Liver (tissue), 9 donors: ENCODE results near the gene DOCK11. TPM values are rescaled to one million over a fixed set of nuclear protein-coding genes. Genes with fewer than 3 reads are reported as not detected.

Experiments used
- DNase-seq: peaks from one replicate; pipeline ENCODE4 v3.0.0-alpha.2; 2017; ENCODE audit warnings: low spot score
- H3K27ac ChIP-seq, 2 donors: one replicate each; pipeline ENCODE4 v1.7.0; 2013; ENCODE audit warnings: inconsistent platforms in 2 of 2, low read length in 2 of 2, control low read depth in 1 of 2, low read depth in 1 of 2, mild to moderate bottlenecking in 1 of 2
- H3K27me3 ChIP-seq, 4 donors: one replicate each; pipeline versions ENCODE4 v1.6.1 to v1.7.0; 2013; ENCODE audit warnings: low read length in 3 of 4, inconsistent platforms in 1 of 4, mild to moderate bottlenecking in 1 of 4, moderate library complexity in 1 of 4; ENCODE audit not compliant: control insufficient read depth in 4 of 4, insufficient read depth in 4 of 4
- H3K36me3 ChIP-seq, 4 donors: one replicate each; pipeline versions ENCODE4 v1.6.1 to v1.7.0; 2013; ENCODE audit warnings: low read length in 3 of 4, mild to moderate bottlenecking in 3 of 4, low read depth in 1 of 4, moderate library complexity in 1 of 4; ENCODE audit not compliant: control insufficient read depth in 4 of 4, insufficient read depth in 3 of 4
- H3K4me1 ChIP-seq, 4 donors: one replicate each; pipeline versions ENCODE4 v1.6.1 to v1.7.0; 2013; ENCODE audit warnings: low read length in 3 of 4, mild to moderate bottlenecking in 3 of 4, moderate library complexity in 1 of 4; ENCODE audit not compliant: control insufficient read depth in 4 of 4, insufficient read depth in 4 of 4
- H3K4me3 ChIP-seq, 3 donors: one replicate each; pipeline versions ENCODE4 v1.6.1 to v1.7.0; 2013; ENCODE audit warnings: low read length in 3 of 3, control low read depth in 1 of 3, low read depth in 1 of 3, mild to moderate bottlenecking in 1 of 3
- H3K9ac ChIP-seq, 2 donors: one replicate each; pipeline ENCODE4 v1.7.0; 2013; ENCODE audit warnings: low read length in 2 of 2, mild to moderate bottlenecking in 2 of 2, moderate library complexity in 2 of 2, control low read depth in 1 of 2, low read depth in 1 of 2
- H3K9me3 ChIP-seq, 4 donors: one replicate each; pipeline versions ENCODE4 v1.6.1 to v1.7.0; 2013; ENCODE audit warnings: low read length in 3 of 4; ENCODE audit not compliant: control insufficient read depth in 4 of 4
- ATF3 ChIP-seq: IDR thresholded peaks from 2 replicates; pipeline ENCODE4 v1.6.1; 2016; ENCODE audit warnings: antibody characterized with exemption
- CTCF ChIP-seq: fragments of 150-350 bp; IDR thresholded peaks from 2 replicates; pipeline ENCODE4 v1.5.1; 2017; ENCODE audit warnings: improper control_type of control experiment, low read depth, low read length; ENCODE audit not compliant: missing input control
- EGR1 ChIP-seq, 2 donors: IDR thresholded peaks; 2 replicates each; pipeline ENCODE4 v1.6.1; 2016 to 2018; ENCODE audit warnings: antibody characterized with exemption in 2 of 2, low read depth in 2 of 2
- FOXA1 ChIP-seq: IDR thresholded peaks from 2 replicates; pipeline ENCODE4 v1.6.1; 2016; ENCODE audit warnings: antibody characterized with exemption
- FOXA2 ChIP-seq: IDR thresholded peaks from 2 replicates; pipeline ENCODE4 v1.6.1; 2016; ENCODE audit warnings: antibody characterized with exemption
- GABPA ChIP-seq, 2 donors: IDR thresholded peaks in 1 of 2; conservative IDR thresholded peaks in 1 of 2; 2 replicates each; pipeline ENCODE4 v1.6.1; 2016; ENCODE audit warnings: antibody characterized with exemption in 2 of 2, mild to moderate bottlenecking in 1 of 2, moderate library complexity in 1 of 2
- HNF4A ChIP-seq, 2 donors: conservative IDR thresholded peaks; 2 replicates each; pipeline ENCODE4 v1.6.1; 2016; ENCODE audit warnings: antibody characterized with exemption in 2 of 2, mild to moderate bottlenecking in 2 of 2
- HNF4G ChIP-seq: IDR thresholded peaks from 2 replicates; pipeline ENCODE4 v1.6.1; 2016; ENCODE audit warnings: antibody characterized with exemption
- JUND ChIP-seq, 2 donors: IDR thresholded peaks; 2 replicates each; pipeline ENCODE4 v1.6.1; 2016; ENCODE audit warnings: antibody characterized with exemption in 2 of 2
- MAX ChIP-seq: IDR thresholded peaks from 2 replicates; pipeline ENCODE4 v1.6.1; 2016; ENCODE audit warnings: antibody characterized with exemption
- NR2F2 ChIP-seq: IDR thresholded peaks from 2 replicates; pipeline ENCODE4 v1.6.1; 2016; ENCODE audit warnings: antibody characterized with exemption
- RAD21 ChIP-seq, 2 donors: IDR thresholded peaks; 2 replicates each; pipeline ENCODE4 v1.6.1; 2016; ENCODE audit warnings: antibody characterized with exemption in 2 of 2, mild to moderate bottlenecking in 2 of 2
- REST ChIP-seq: IDR thresholded peaks from 2 replicates; pipeline ENCODE4 v1.6.1; 2016; ENCODE audit warnings: antibody characterized with exemption, mild to moderate bottlenecking
- RXRA ChIP-seq, 2 donors: IDR thresholded peaks; 2 replicates each; pipeline ENCODE4 v1.6.1; 2017 to 2018; ENCODE audit warnings: antibody characterized with exemption in 2 of 2, mild to moderate bottlenecking in 1 of 2
- SP1 ChIP-seq: IDR thresholded peaks from 2 replicates; pipeline ENCODE4 v1.6.1; 2018; ENCODE audit warnings: antibody characterized with exemption, mild to moderate bottlenecking
- TAF1 ChIP-seq: conservative IDR thresholded peaks from 2 replicates; pipeline ENCODE4 v1.6.1; 2016; ENCODE audit warnings: antibody characterized with exemption, mild to moderate bottlenecking
- YY1 ChIP-seq: IDR thresholded peaks from 2 replicates; pipeline ENCODE4 v1.6.1; 2016; ENCODE audit warnings: antibody characterized with exemption, mild to moderate bottlenecking
- ZBTB33 ChIP-seq: IDR thresholded peaks from 2 replicates; pipeline ENCODE4 v1.6.1; 2016; ENCODE audit warnings: antibody characterized with exemption
- WGBS: extraction: QIAGEN DNeasy Blood & Tissue Kit; methylation state at CpG from one replicate; pipeline ENCODE4 v1.1.7; 2013; 5-methylcytosine and 5-hydroxymethylcytosine counted together
- polyA plus RNA-seq, 2 donors: library from polyadenylated mRNA; stranded (reverse) in 1 of 2; unstranded in 1 of 2; fragments of 200-250 nt in 1 of 2; fragments of >200 nt in 1 of 2; fragmentation: Nextera tagmentation in 1 of 2; extraction: Ambion mirVana in 1 of 2; gene quantifications; one replicate each; pipeline versions ENCODE4 v1.2.1 to v1.2.3, GENCODE V29; 2013 to 2015
- total RNA-seq, 2 donors: library from RNA; depleted of rRNA; stranded (reverse); fragments of >200 nt; gene quantifications; one replicate each; pipeline ENCODE4 v1.2.3, GENCODE V29; 2014
- donor health status: healthy.
- donor health status: healthy.
- donor health status: healthy.
- donor health status: healthy.
- donor health status: healthy.

DOCK11 gene
- total and polyA plus RNA-seq, 4 donors = 1.3 to 9.3 (median 3.7) TPM

GRCh38 chrX:118541482-118541881, 45.9 kb downstream of the DOCK11 start:
- peaks cover 0 to 2% (median 0%) of the 10 kb centered on the region in 4 donors for H3K9me3 ChIP-seq
- TF ChIP-seq SP1 (no peak), HNF4A (conservative IDR thresholded peaks at IDR 0.05) (no peak), GABPA (IDR thresholded peaks at IDR 0.05 in 1 of 2, conservative IDR thresholded peaks at IDR 0.05 in 1 of 2) (no peak), TAF1 (no peak), CTCF (no peak), FOXA1 (no peak), RXRA (IDR thresholded peaks at IDR 0.05) (no peak), MAX (no peak), NR2F2 (no peak), FOXA2 (no peak), HNF4G (no peak), RAD21 (IDR thresholded peaks at IDR 0.05) (no peak), EGR1 (IDR thresholded peaks at IDR 0.05; ENCODE audit: low read depth in 2 of 2) (no peak), JUND (IDR thresholded peaks at IDR 0.05) (no peak), ZBTB33 (no peak), YY1 (no peak)
- no peaks in the 10 kb centered on the region for H3K4me1 ChIP-seq
- 90% methylated on average over 3 of the region's 3 CpGs for WGBS
- DNase-seq = no peak
- peaks cover 0 to 2% (median 0%) of the 10 kb centered on the region in 4 donors for H3K27me3 ChIP-seq
- H3K4me3 ChIP-seq = no peak overlapping the region
- no peaks in the 10 kb centered on the region for H3K36me3 ChIP-seq
- H3K9ac ChIP-seq = no peak overlapping the region
- no peak overlapping the region for H3K27ac ChIP-seq

- H3K4me1 ChIP-seq = no peaks in the 10 kb centered on the region
- no peaks in the 10 kb centered on the region for H3K9me3 ChIP-seq
- DNase-seq = no peak
- H3K27me3 ChIP-seq = no peaks in the 10 kb centered on the region
- 87% methylated on average over 5 of the region's 5 CpGs for WGBS
- H3K36me3 ChIP-seq = no peaks in the 10 kb centered on the region
- TF ChIP-seq NR2F2 = no peak
- TF ChIP-seq GABPA (IDR thresholded peaks at IDR 0.05 in 1 of 2, conservative IDR thresholded peaks at IDR 0.05 in 1 of 2) = no peak
- no peak for TF ChIP-seq EGR1 (IDR thresholded peaks at IDR 0.05; ENCODE audit: low read depth in 2 of 2)
- TF ChIP-seq CTCF = no peak
- TF ChIP-seq RAD21 (IDR thresholded peaks at IDR 0.05) = no peak
- no peak for TF ChIP-seq ATF3
- no peak for TF ChIP-seq RXRA (IDR thresholded peaks at IDR 0.05)
- no peak for TF ChIP-seq HNF4A (conservative IDR thresholded peaks at IDR 0.05)
- no peak for TF ChIP-seq FOXA1
- no peak for TF ChIP-seq YY1
- no peak for TF ChIP-seq ZBTB33
- no peak for TF ChIP-seq JUND (IDR thresholded peaks at IDR 0.05)
- TF ChIP-seq REST = no peak
- TF ChIP-seq TAF1 = no peak
- no peak for TF ChIP-seq SP1
- no peak for TF ChIP-seq HNF4G
- H3K9ac ChIP-seq = no peak overlapping the region
- no peak overlapping the region for H3K4me3 ChIP-seq
- H3K27ac ChIP-seq = no peak overlapping the region
Observed at GRCh38 chrX:118545510-118545909, 49.9 kb downstream of the DOCK11 start.
